GM12872 (cell line): Measurements from ENCODE around the gene LRIT3.

Experiments
- CTCF ChIP-seq: IDR thresholded peaks from 3 replicates; pipeline ENCODE4 v1.5.1; 2011; ENCODE audit warnings: low read depth, mild to moderate bottlenecking, low read length, moderate library complexity; ENCODE audit not compliant: insufficient read depth

LRIT3 gene

DNA sequence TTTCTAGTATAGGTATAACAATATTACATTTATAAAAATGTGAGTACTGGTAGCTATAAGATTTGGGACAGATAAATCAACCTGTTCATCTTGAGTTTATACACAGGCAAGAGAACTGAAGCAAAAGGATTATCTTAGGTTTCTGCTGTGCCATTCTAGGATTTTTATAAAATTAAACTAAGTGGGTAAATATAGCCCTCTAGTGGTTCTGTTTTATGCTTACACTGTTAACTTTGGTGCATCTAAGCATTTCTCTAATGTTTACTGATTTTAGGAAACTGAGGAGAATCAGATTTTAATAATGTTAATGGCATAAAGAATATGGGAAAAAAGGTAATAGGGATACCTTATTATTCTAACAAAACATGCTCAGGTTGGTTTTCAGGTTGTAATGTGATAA, 21.2 kb upstream of the LRIT3 start:
- peak; percentile 39; the same call in 2 of the 3 replicates for TF ChIP-seq CTCF

DNA sequence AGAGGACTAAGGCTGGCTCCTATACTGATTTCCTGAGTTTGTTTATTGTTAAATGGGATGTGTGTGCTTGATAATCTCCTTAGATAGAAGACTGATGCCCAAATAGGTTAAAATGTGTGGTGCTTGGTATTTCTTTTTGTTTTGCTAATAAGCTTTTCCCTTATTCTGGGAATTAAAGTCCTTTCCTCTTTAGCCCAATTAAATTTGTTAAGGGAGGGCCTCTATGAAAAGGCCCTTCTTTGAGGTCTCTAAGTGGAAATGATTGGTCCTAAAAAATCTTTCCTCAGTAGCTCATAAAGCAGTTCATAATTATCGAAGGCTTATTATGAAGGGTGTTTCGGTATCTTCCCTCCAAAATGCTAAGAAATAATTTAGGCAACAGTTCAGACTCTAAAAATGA, 20.2 kb upstream of the LRIT3 start, which contains the start of gene RRH:
Gene RRH (plus strand): TSS at position 301 of the 400 bp plus-strand sequence. CDS start 56 bp downstream, at position 357.
- no peak for TF ChIP-seq CTCF

DNA sequence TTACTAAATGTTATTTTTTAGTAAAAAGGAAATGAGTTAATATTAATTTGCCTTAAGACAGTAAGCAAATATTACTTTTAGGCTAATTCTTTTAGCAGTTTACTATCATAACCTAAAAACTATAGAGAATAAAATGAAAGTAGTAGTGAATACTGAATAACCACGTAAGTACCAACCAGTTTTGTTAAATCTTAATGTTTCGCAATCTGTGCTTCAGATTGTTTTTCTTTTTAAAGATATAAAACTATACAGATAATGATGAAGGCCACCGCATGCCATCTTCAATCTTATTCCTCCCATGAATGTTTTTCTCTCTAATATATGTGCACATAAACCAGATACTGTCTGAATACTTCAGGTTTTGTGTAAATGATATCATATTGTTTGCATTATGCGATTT, 14.2 kb upstream of the LRIT3 start:
- TF ChIP-seq CTCF, result no peak

DNA sequence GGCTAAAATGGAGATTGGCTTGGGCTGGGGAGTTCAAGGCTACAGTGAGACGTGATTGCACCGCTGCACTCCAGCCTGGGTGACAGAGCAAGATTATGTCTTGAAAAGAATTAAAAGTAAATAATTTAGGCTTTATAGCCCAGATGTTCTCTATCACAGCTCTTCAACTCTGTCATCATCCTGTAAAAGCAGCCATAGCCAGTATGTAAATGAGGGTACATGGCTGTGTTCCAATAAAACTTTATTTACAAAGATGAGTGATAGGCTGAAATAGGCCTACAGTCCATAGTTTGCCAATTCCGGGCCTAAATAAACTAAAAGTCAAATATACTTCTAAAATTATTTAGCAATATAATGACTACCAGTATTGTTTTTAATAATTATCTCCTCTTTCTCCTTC, 10.9 kb upstream of the LRIT3 start:
- TF ChIP-seq CTCF, result no peak

GRCh38 chr4:109846395-109847098, 1.4 kb upstream of the LRIT3 start:
- TF ChIP-seq CTCF, result no peak

DNA sequence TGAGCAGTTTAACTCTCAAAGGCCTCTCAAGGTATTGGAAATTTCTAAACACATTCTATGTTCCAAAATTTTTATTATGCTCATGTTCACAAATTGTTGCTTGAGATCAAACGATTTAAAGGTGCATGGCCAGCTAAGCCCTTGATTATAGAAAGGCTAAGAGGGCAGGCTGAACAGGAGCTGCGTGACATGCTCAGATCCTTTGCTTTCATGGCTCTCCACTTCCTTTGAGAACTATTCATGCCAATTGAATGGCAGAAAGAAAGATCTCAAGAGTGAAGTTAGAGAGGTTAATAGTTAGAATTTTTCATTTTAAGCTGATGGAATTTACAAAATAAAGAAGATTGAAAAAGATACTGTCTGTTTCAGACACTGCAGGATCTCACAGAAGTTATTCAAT, 594 bp downstream of the LRIT3 start:
- no peak for TF ChIP-seq CTCF

DNA sequence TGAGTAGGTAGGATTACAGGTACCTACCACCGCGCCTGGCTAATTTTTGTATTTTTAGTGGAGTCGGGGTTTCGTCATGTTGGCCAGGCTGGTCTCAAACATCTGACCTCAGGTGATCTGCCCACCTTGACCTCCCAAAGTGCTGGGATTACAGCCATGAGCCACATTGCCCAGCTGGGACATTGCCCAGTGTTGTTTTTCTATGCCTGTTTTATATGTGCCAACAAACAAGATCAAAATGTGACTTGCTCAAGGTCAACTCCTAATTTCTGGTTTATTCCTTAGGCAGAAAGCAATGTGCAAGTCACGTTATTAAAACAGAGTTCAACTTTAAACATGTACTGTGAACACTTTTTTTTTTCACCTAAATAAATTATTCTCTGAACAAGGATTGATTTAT, 2.7 kb downstream of the LRIT3 start:
- no peak for TF ChIP-seq CTCF
